CD4-positive, alpha-beta T cell (primary cell): ENCODE data around the gene KRTAP10-2. TPM values are rescaled to one million over a fixed set of nuclear protein-coding genes. Genes with fewer than 3 reads are reported as not detected.
A peak's percentile ranks its signal among the peaks of the same experiment; 100 is the strongest.
"Not testable (repeated sequence)": the region's sequence is repeated elsewhere in the genome, so short reads cannot be mapped to it uniquely, and the experiment has no call there.

Experiments
- ATAC-seq: fragments of 200-7000 bp; cut with Tn5 transposase; one replicate; pipeline ENCODE4 v1.10.0; 2022; ENCODE audit warnings: mild to moderate bottlenecking; ENCODE audit not compliant: poor library complexity
- CTCF ChIA-PET: fragments of 350-600 bp; sonication (Branson Sonifier 250); formaldehyde crosslinking; loops from one replicate; lab custom pipeline; 2021; ENCODE audit warnings: antibody characterized with exemption, inconsistent platforms; lab: Charles Lee
- POLR2A ChIA-PET: fragments of 350-600 bp; sonication (Branson Sonifier 250); formaldehyde crosslinking; loops from one replicate; lab custom pipeline; 2021; ENCODE audit warnings: antibody characterized with exemption, inconsistent platforms; lab: Charles Lee
- DNase-seq, 14 experiments: peaks; one replicate each; pipeline ENCODE4 v3.0.0-alpha.2; 2013 to 2020; ENCODE audit warnings: mixed read lengths in 2 of 14
- H3K27ac ChIP-seq, 2 donors: one replicate each; pipeline versions ENCODE4 v1.5.1 to v1.7.0; 2013; ENCODE audit warnings: low read length in 2 of 2, low read depth in 1 of 2, mild to moderate bottlenecking in 1 of 2
- H3K27me3 ChIP-seq, 2 experiments: 1 replicate in 1 of 2; 2 replicates in 1 of 2; pipeline versions ENCODE4 v1.6.1 to v1.7.0; 2013; ENCODE audit warnings: low read length in 2 of 2, control low read depth in 1 of 2, mild to moderate bottlenecking in 1 of 2, moderate library complexity in 1 of 2; ENCODE audit not compliant: insufficient read depth in 2 of 2, control insufficient read depth in 1 of 2
- H3K36me3 ChIP-seq: one replicate; pipeline ENCODE4 v1.6.1; 2013; ENCODE audit warnings: low read length, control low read depth; ENCODE audit not compliant: insufficient read depth
- H3K4me1 ChIP-seq: one replicate; pipeline ENCODE4 v1.6.1; 2013; ENCODE audit warnings: low read length, control low read depth; ENCODE audit not compliant: insufficient read depth
- H3K4me3 ChIP-seq: one replicate; pipeline ENCODE4 v1.5.1; 2013; ENCODE audit warnings: mild to moderate bottlenecking, low read length, moderate library complexity
- H3K9me3 ChIP-seq, 2 experiments: 1 replicate in 1 of 2; 2 replicates in 1 of 2; pipeline versions ENCODE4 v1.6.1 to v1.7.0; 2013; ENCODE audit warnings: low read length in 2 of 2, mild to moderate bottlenecking in 2 of 2, control low read depth in 1 of 2, moderate library complexity in 1 of 2; ENCODE audit not compliant: control insufficient read depth in 1 of 2, insufficient read depth in 1 of 2
- H3K27ac Mint-ChIP-seq: one replicate; pipeline ENCODE4 v1.8.0; 2020; ENCODE audit warnings: mixed read lengths
- H3K27me3 Mint-ChIP-seq: one replicate; pipeline ENCODE4 v1.8.0; 2021; ENCODE audit warnings: mixed read lengths
- H3K36me3 Mint-ChIP-seq: one replicate; pipeline ENCODE4 v1.8.0; 2021; ENCODE audit warnings: low read depth, mixed read lengths
- H3K4me1 Mint-ChIP-seq: one replicate; pipeline ENCODE4 v1.8.0; 2021; ENCODE audit warnings: low read depth, mixed read lengths
- H3K4me3 Mint-ChIP-seq: one replicate; pipeline ENCODE4 v1.8.0; 2020; ENCODE audit warnings: mild to moderate bottlenecking, mixed read lengths
- H3K9me3 Mint-ChIP-seq: one replicate; pipeline ENCODE4 v1.8.0; 2020; ENCODE audit warnings: mixed read lengths
- CTCF ChIP-seq: fragments of 200-600 bp; IDR thresholded peaks from one replicate; pipeline ENCODE4 v1.8.0; 2022; ENCODE audit warnings: antibody characterized with exemption, mild to moderate bottlenecking
- intact Hi-C, 2 experiments: fragments of 100-400 bp; cut with DNase I in 1 of 2; cut with micrococcal nuclease in 1 of 2; formaldehyde crosslinking; loops; one replicate each; pipeline versions ENCODE4 v1.15.1 to v1.9.0; 2023 to 2025; cut with DNase I, micrococcal nuclease
- total RNA-seq, 174 experiments: library from RNA in 2 of 174; stranded (reverse) in 2 of 174; gene quantifications; one replicate each; pipeline ENCODE4 v1.2.3 and lab custom pipeline; 2021 to 2026

Gene KRTAP10-2
- total RNA-seq, 2 experiments from 2014 or later = not detected

- Histone ChIP-seq H3K27ac (no peak overlapping the region), H3K36me3 (no peaks in the 10 kb centered on the region), H3K27me3 (peaks cover 0 to 10% of the 10 kb centered on the region in 2 experiments), H3K4me3 (no peak overlapping the region), H3K4me1 (peaks cover 3% of the 10 kb centered on the region), H3K9me3 (peaks cover 12 to 41% of the 10 kb centered on the region in 2 experiments)
- Mint-ChIP-seq H3K27ac (no peak overlapping the region), H3K36me3 (no peaks in the 10 kb centered on the region), H3K9me3 (peaks cover 14% of the 10 kb centered on the region), H3K4me1 (peaks cover 24% of the 10 kb centered on the region), H3K27me3 (peaks cover 27% of the 10 kb centered on the region), H3K4me3 (peak overlapping the region; percentile 8)
- CTCF ChIA-PET = no interaction called here
- intact Hi-C loops = no loop called here
- TF ChIP-seq CTCF = no peak
- POLR2A ChIA-PET = interaction anchor here (0.6 to 1.5 kb wide), 2 partner anchors 33 to 184 kb away, joined by 3 to 6 read pairs; no protein-coding TSS in a partner anchor
- no peak for ATAC-seq
- DNase-seq = no peak
Observed at GRCh38 chr21:44581158-44581557, 29.9 kb upstream of the KRTAP10-2 start.

- intact Hi-C loops, ATAC-seq, H3K27ac Mint-ChIP-seq: not testable (repeated sequence)
Observed at GRCh38 chr21:44580231-44580821, 29.0 kb upstream of the KRTAP10-2 start, which contains the start of gene KRTAP10-5. Gene KRTAP10-5, minus strand, starts transcription at chr21:44580604. Its CDS starts 26 bp downstream, at chr21:44580578.

GRCh38 chr21:44579833-44580144, 28.5 kb upstream of the KRTAP10-2 start:
- peaks cover 3% of the 10 kb centered on the region for H3K4me1 ChIP-seq
- H3K9me3 ChIP-seq = peaks cover 12 to 41% of the 10 kb centered on the region in 2 experiments
- peak overlapping the region; percentile 20 for H3K4me3 Mint-ChIP-seq
- no peaks in the 10 kb centered on the region for H3K27me3 ChIP-seq
- POLR2A ChIA-PET = no interaction called here
- no peak for TF ChIP-seq CTCF
- no peak for ATAC-seq
- no peaks in the 10 kb centered on the region for H3K36me3 ChIP-seq
- intact Hi-C loops = no loop called here
- no peak for DNase-seq
- no peaks in the 10 kb centered on the region for H3K36me3 Mint-ChIP-seq
- CTCF ChIA-PET = no interaction called here
- H3K4me1 Mint-ChIP-seq = peaks cover 24% of the 10 kb centered on the region
- H3K4me3 ChIP-seq = no peak overlapping the region
- H3K27ac Mint-ChIP-seq = no peak overlapping the region
- peaks cover 14% of the 10 kb centered on the region for H3K9me3 Mint-ChIP-seq
- H3K27ac ChIP-seq = no peak overlapping the region
- peaks cover 17% of the 10 kb centered on the region for H3K27me3 Mint-ChIP-seq

More at GRCh38 chr21:44580231-44580821, 29.0 kb upstream of the KRTAP10-2 start, which contains the start of gene KRTAP10-5:
- Mint-ChIP-seq H3K9me3 (peaks cover 14% of the 10 kb centered on the region), H3K4me1 (peaks cover 24% of the 10 kb centered on the region), H3K27me3 (peaks cover 21% of the 10 kb centered on the region), H3K4me3 (peak within 1 kb of the TSS; percentile 20)
- ChIA-PET CTCF (interaction anchor here (0.6 kb wide), 1 partner anchor 48 kb away, joined by 3 read pairs; no protein-coding TSS in a partner anchor), POLR2A (interaction anchor here (1.5 kb wide), 1 partner anchor 33 kb away, joined by 6 read pairs; no protein-coding TSS in a partner anchor)
- peaks cover 12 to 38% of the 10 kb centered on the region in 2 experiments for H3K9me3 ChIP-seq
- not testable (repeated sequence) for H3K36me3 Mint-ChIP-seq, H3K27me3 ChIP-seq, H3K27ac ChIP-seq, H3K4me3 ChIP-seq, H3K4me1 ChIP-seq, DNase-seq, H3K36me3 ChIP-seq
